SK-N-SH (cell line): Measurements from ENCODE around the gene FAM107B. TPM values are rescaled to one million over a fixed set of nuclear protein-coding genes. Genes with fewer than 3 reads are reported as not detected.

Experiments used
- CTCF ChIA-PET: fragments of 300-600, 350-600 bp; formaldehyde crosslinking; extraction: SDS; loops from one replicate; lab custom pipeline; 2021; lab: Yijun Ruan, JAX
- POLR2A ChIA-PET: fragments of 350-600 bp; sonication (Branson Sonifier 250); formaldehyde crosslinking; extraction: SDS; loops from one replicate; lab custom pipeline; 2020; ENCODE audit warnings: antibody characterized with exemption, inconsistent platforms; lab: Yijun Ruan, JAX
- DNase-seq: peaks from one replicate; pipeline ENCODE4 v3.0.0; 2012
- H2AFZ ChIP-seq: fragments of 200-600 bp; sonication (generic); 2 replicates; pipeline ENCODE4 v1.8.1; 2016; ENCODE audit warnings: antibody characterized with exemption, mild to moderate bottlenecking, low read depth
- H3F3A ChIP-seq: fragments of 200-600 bp; sonication (generic); replicated peaks from 2 replicates; pipeline ENCODE3; 2016; ENCODE audit warnings: antibody characterized with exemption, mild to moderate bottlenecking; ENCODE audit not compliant: insufficient read depth
- H3K27ac ChIP-seq, 2 experiments: fragments of 200-500 bp in 1 of 2; fragments of 200-600 bp in 1 of 2; sonication (Bioruptor generic) in 1 of 2; sonication (generic), shearing (Covaris generic) in 1 of 2; 2 replicates each; pipeline versions ENCODE4 v1.5.1 to v1.6.1; 2014 to 2016; ENCODE audit warnings: low read depth in 2 of 2, inconsistent platforms in 1 of 2, low read length in 1 of 2, mild to moderate bottlenecking in 1 of 2, mixed read lengths in 1 of 2
- H3K27me3 ChIP-seq: fragments of 200-600 bp; sonication (generic), shearing (Covaris generic); 2 replicates; pipeline ENCODE4 v1.6.1; 2016; ENCODE audit warnings: mixed run types; ENCODE audit not compliant: insufficient read depth
- H3K36me3 ChIP-seq, 2 experiments: fragments of 200-500 bp in 1 of 2; fragments of 200-600 bp in 1 of 2; sonication (Bioruptor generic) in 1 of 2; sonication (generic) in 1 of 2; replicated peaks in 1 of 2; 2 replicates each; pipeline versions ENCODE3 to v1.5.1; 2014 to 2016; ENCODE audit warnings: low read length in 1 of 2, mild to moderate bottlenecking in 1 of 2; ENCODE audit not compliant: insufficient read depth in 2 of 2, control insufficient read depth in 1 of 2
- H3K4me1 ChIP-seq, 2 experiments: fragments of 200-500 bp in 1 of 2; fragments of 200-600 bp in 1 of 2; sonication (Bioruptor generic) in 1 of 2; sonication (generic), shearing (Covaris generic) in 1 of 2; 2 replicates each; pipeline versions ENCODE4 v1.5.1 to v1.6.1; 2014 to 2016; ENCODE audit warnings: low read depth in 1 of 2, low read length in 1 of 2, mixed run types in 1 of 2; ENCODE audit not compliant: insufficient read depth in 2 of 2, control insufficient read depth in 1 of 2
- H3K4me2 ChIP-seq: fragments of 200-600 bp; sonication (generic), shearing (Covaris generic); 2 replicates; pipeline ENCODE4 v1.6.1; 2017; ENCODE audit warnings: mixed run types
- H3K4me3 ChIP-seq, 2 experiments: fragments of 200-500 bp in 1 of 2; fragments of 200-600 bp in 1 of 2; sonication (Bioruptor generic) in 1 of 2; sonication (generic), shearing (Covaris generic) in 1 of 2; 2 replicates each; pipeline versions ENCODE4 v1.5.1 to v1.8.1; 2014 to 2016; ENCODE audit warnings: low read depth in 2 of 2, inconsistent platforms in 1 of 2, low read length in 1 of 2, mild to moderate bottlenecking in 1 of 2, mixed read lengths in 1 of 2, moderate library complexity in 1 of 2
- H3K79me2 ChIP-seq: fragments of 200-600 bp; sonication (generic); 2 replicates; pipeline ENCODE4 v1.8.1; 2017; ENCODE audit warnings: mild to moderate bottlenecking; ENCODE audit not compliant: insufficient read depth
- H3K9ac ChIP-seq: fragments of 200-600 bp; sonication (generic); 2 replicates; pipeline ENCODE4 v1.6.1; 2017; ENCODE audit warnings: mixed run types
- H3K9me2 ChIP-seq: fragments of 200-600 bp; sonication (generic); 2 replicates; pipeline ENCODE4 v1.6.1; 2017; ENCODE audit warnings: mixed run types
- H3K9me3 ChIP-seq: fragments of 200-600 bp; sonication (generic); 2 replicates; pipeline ENCODE4 v1.6.1; 2017; ENCODE audit warnings: mixed run types, mild to moderate bottlenecking, moderate library complexity
- H4K20me1 ChIP-seq: fragments of 200-600 bp; sonication (generic); 2 replicates; pipeline ENCODE4 v1.6.1; 2017; ENCODE audit warnings: mild to moderate bottlenecking, mixed run types; ENCODE audit not compliant: insufficient read depth
- EP300 ChIP-seq, 2 experiments: IDR thresholded peaks; 2 replicates each; pipeline versions ENCODE4 v1.4.0 to v1.6.1; 2012; ENCODE audit warnings: borderline replicate concordance in 1 of 2, low read depth in 1 of 2, low read length in 1 of 2
- EZH2phosphoT487 ChIP-seq: fragments of 200-600 bp; sonication (generic); IDR thresholded peaks from 2 replicates; pipeline ENCODE4 v1.6.1; 2017; ENCODE audit warnings: low read depth, mixed run types, mild to moderate bottlenecking, antibody characterized with exemption, moderate library complexity, borderline replicate concordance
- FOSL2 ChIP-seq: IDR thresholded peaks from 2 replicates; pipeline ENCODE4 v1.4.0; 2012; ENCODE audit warnings: low read depth, mild to moderate bottlenecking, moderate library complexity, borderline replicate concordance
- GATA2 ChIP-seq: sonication (generic); formaldehyde crosslinking; IDR thresholded peaks from 2 replicates; pipeline ENCODE4 v1.5.0; 2020; ENCODE audit warnings: mild to moderate bottlenecking, missing genetic modification reagents
- IRF3 ChIP-seq: fragments of 150-350 bp; IDR thresholded peaks from 2 replicates; pipeline ENCODE4 v1.6.1; 2016; ENCODE audit warnings: mild to moderate bottlenecking, low read depth, low read length
- MEF2A ChIP-seq: IDR thresholded peaks from 2 replicates; pipeline ENCODE4 v1.4.0; 2012; ENCODE audit warnings: low read depth, borderline replicate concordance
- NFIC ChIP-seq: IDR thresholded peaks from 2 replicates; pipeline ENCODE4 v1.4.0; 2012; ENCODE audit warnings: borderline replicate concordance
- NRF1 ChIP-seq: IDR thresholded peaks from 2 replicates; pipeline ENCODE4 v1.6.1; 2012; ENCODE audit warnings: low read depth, mild to moderate bottlenecking, low read length
- PBX3 ChIP-seq: IDR thresholded peaks from 2 replicates; pipeline ENCODE4; 2012
- RFX5 ChIP-seq: IDR thresholded peaks from 2 replicates; pipeline ENCODE4 v1.6.1; 2012; ENCODE audit warnings: mild to moderate bottlenecking, improper control_type of control experiment, low read length
- SIN3A ChIP-seq: IDR thresholded peaks from 2 replicates; pipeline ENCODE4 v1.6.1; 2012; ENCODE audit warnings: low read depth, mild to moderate bottlenecking, low read length, moderate library complexity, borderline replicate concordance
- USF1 ChIP-seq: IDR thresholded peaks from 2 replicates; pipeline ENCODE4 v1.4.0; 2012; ENCODE audit warnings: low read depth, borderline replicate concordance
- ZBTB33 ChIP-seq: IDR thresholded peaks from 2 replicates; pipeline ENCODE4 v1.4.0; 2012; ENCODE audit warnings: low read depth, borderline replicate concordance
- WGBS: methylation state at CpG from one replicate; pipeline ENCODE4 v1.1.6; 2017; ENCODE audit warnings: low lambda C conversion rate; 5-methylcytosine and 5-hydroxymethylcytosine counted together
- polyA plus RNA-seq, 3 experiments: library from polyadenylated mRNA; depleted of rRNA; stranded (reverse); fragments of >200 nt; gene quantifications; 2 replicates each; pipeline ENCODE4 v1.2.3, GENCODE V29; 2012

The FAM107B gene
- polyA plus RNA-seq, 1 of the 3 experiments (the other 2 are of a cell fraction), result 1.0 TPM

DNA sequence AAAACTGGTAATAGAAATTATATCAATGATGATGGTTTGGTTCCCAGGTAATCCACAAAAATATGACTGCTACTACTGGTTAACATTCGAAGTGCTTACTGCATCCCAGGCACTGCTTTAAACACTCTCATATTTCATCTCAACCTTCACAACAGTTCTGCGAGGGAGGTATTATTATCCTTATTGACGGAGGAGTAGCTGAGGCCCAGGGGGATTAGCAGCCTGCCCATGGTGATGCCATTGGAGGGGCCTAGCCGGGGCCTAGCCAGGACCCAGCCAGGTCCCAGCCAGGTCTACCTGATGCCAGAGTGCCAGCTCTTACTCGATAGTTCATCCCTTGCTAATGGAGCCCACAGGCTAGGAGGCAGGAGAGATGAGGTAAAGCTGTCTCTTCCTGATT lies 217.1 kb downstream of the FAM107B start:
- Histone ChIP-seq H4K20me1 (no peaks in the 10 kb centered on the region), H3K4me3 (no peak overlapping the region), H3K9me3 (no peaks in the 10 kb centered on the region), H3K36me3 (no peaks in the 10 kb centered on the region), H3K4me2 (no peak overlapping the region), H3K27ac (no peak overlapping the region), H3F3A (no peaks in the 10 kb centered on the region), H2AFZ (no peak overlapping the region), H3K79me2 (no peaks in the 10 kb centered on the region), H3K9ac (no peak overlapping the region), H3K9me2 (no peaks in the 10 kb centered on the region), H3K4me1 (no peaks in the 10 kb centered on the region; a peak in 2 of 4 replicates), H3K27me3 (no peaks in the 10 kb centered on the region)
- ChIA-PET POLR2A (no interaction called here), CTCF (interaction anchor here (1.2 to 1.8 kb wide), 3 partner anchors 8 to 28 kb away, joined by 3 to 12 read pairs (median 3); no protein-coding TSS in a partner anchor)
- DNase-seq, result no peak
- TF ChIP-seq NRF1 (no peak), PBX3 (no peak), IRF3 (no peak), ZBTB33 (no peak), MEF2A (no peak), NFIC (no peak), FOSL2 (no peak), EZH2phosphoT487 (no peak), RFX5 (no peak), USF1 (no peak), SIN3A (no peak), GATA2 (no peak), EP300 (IDR thresholded peaks at IDR 0.05; ENCODE audit: borderline replicate concordance in 1 of 2, low read depth in 1 of 2, low read length in 1 of 2) (no peak)
- WGBS, result 88% methylated on average over 5 of the region's 5 CpGs
